Iris pigment epithelial cell (primary cell): ENCODE data around the gene TSPO.

Experiments
- DNase-seq: peaks from one replicate; pipeline ENCODE4 v3.0.0-alpha.2; 2011; ENCODE audit warnings: low read depth

The TSPO gene

GRCh38 chr22:43179146-43179910, 28.0 kb downstream of the TSPO start:
- DNase-seq: no peak

- DNase-seq: no peak
Observed at GRCh38 chr22:43179911-43180195, 28.5 kb downstream of the TSPO start.

- DNase-seq: no peak
Observed at GRCh38 chr22:43180670-43181069, 29.3 kb downstream of the TSPO start.

GRCh38 chr22:43181321-43182076, 30.1 kb downstream of the TSPO start:
- DNase-seq: no peak

- DNase-seq: no peak
Observed at GRCh38 chr22:43182118-43182517, 30.8 kb downstream of the TSPO start.

GRCh38 chr22:43182726-43183125, 31.4 kb downstream of the TSPO start:
- no peak for DNase-seq

- peak; percentile 94 for DNase-seq
Observed at GRCh38 chr22:43183496-43184277, 32.3 kb downstream of the TSPO start.

GRCh38 chr22:43185860-43186261, 34.5 kb downstream of the TSPO start:
- DNase-seq: peak; percentile 28

GRCh38 chr22:43186272-43187170, 35.2 kb downstream of the TSPO start, which contains the start of gene TTLL12:
TTLL12 (minus strand) TSS chr22:43187134; CDS start chr22:43187069, 65 bp downstream.
- peak; percentile 51 for DNase-seq

- peak; percentile 91 for DNase-seq
Observed at GRCh38 chr22:43187171-43188099, 36.1 kb downstream of the TSPO start.

- DNase-seq: no peak
Observed at GRCh38 chr22:43188829-43189545, 37.6 kb downstream of the TSPO start.

- no peak for DNase-seq
Observed at GRCh38 chr22:43191831-43192230, 40.5 kb downstream of the TSPO start.

GRCh38 chr22:43197271-43197941, 46.0 kb downstream of the TSPO start:
- no peak for DNase-seq

- no peak for DNase-seq
Observed at GRCh38 chr22:43198126-43198525, 46.8 kb downstream of the TSPO start.

GRCh38 chr22:43198936-43199335, 47.6 kb downstream of the TSPO start:
- no peak for DNase-seq

- DNase-seq: no peak
Observed at GRCh38 chr22:43199541-43199940, 48.2 kb downstream of the TSPO start.

GRCh38 chr22:43200031-43200430, 48.7 kb downstream of the TSPO start:
- DNase-seq: no peak

- DNase-seq: no peak
Observed at GRCh38 chr22:43200555-43200954, 49.2 kb downstream of the TSPO start.

- DNase-seq: no peak
Observed at GRCh38 chr22:43201486-43202219, 50.3 kb downstream of the TSPO start.
